Measurements from ENCODE around the gene LMAN1L.
"Not testable (repeated sequence)": the region's sequence is repeated elsewhere in the genome, so short reads cannot be mapped to it uniquely, and the experiment has no call there.

LMAN1L gene

DNA sequence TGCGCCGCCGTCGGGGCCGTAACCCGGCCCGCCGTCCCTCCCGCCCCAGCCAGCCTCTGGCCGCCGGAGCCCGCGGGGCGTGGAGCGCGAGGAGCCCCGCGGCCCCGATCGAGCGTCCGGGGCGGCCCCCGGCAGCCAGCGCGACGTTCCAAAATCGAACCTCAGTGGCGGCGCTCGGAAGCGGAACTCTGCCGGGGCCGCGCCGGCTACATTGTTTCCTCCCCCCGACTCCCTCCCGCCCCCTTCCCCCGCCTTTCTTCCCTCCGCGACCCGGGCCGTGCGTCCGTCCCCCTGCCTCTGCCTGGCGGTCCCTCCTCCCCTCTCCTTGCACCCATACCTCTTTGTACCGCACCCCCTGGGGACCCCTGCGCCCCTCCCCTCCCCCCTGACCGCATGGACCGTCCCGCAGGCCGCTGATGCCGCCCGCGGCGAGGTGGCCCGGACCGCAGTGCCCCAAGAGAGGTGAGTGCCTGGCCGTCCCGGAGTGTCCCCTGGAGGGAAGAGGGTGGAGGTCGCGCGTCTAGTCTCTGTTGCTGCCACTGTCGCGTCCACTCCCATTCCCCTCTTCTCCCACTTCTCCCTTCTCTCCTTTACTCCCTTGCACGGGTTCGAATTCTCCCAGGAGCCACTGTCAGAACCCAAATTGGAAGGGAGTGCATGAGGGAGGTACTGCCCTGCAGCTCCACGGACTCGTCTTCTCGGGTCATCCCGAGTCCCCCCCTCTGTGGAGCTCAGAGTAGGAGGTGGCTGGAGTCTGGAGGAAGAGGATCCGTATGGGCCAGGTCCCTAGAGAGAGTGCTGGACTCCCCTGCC is 30.2 kb upstream of the LMAN1L start:
- DNase-seq: no peak

DNA sequence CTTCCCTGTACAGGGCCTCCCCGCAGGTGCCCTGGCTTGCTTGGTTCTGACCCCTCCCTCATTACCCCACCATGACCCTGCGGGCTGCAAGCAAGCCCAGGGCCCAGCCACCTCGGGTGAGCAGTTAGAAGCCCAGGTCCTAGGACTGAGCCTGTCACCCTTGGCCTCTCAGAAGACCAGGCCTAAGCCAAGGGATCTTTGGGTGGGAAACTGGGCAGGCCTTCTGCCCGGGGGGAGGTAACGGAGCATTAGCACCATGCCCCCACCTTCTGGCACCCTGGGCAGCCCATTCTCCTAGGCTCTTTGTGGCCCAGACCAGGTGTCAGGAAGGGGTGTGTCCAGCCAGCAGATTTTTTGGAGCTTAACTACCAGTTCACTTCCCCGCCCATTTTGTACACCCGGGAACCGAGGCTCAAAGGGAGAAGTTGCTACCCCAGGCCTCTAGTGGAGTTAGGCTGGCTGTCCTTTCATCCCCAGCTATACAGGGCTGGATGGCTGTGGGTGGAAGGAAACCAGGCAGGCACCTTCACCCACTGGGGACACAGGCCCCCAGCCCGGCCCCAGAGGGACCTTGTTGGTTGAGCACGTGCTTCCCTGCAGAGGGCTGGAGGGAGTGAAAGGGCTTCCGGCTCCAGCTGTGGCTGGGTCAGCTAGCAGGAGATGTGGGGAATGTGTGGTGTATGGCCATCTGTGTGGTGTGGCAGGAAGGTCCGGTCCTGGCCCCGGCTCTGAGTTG is 29.4 kb upstream of the LMAN1L start:
- DNase-seq: no peak

DNA sequence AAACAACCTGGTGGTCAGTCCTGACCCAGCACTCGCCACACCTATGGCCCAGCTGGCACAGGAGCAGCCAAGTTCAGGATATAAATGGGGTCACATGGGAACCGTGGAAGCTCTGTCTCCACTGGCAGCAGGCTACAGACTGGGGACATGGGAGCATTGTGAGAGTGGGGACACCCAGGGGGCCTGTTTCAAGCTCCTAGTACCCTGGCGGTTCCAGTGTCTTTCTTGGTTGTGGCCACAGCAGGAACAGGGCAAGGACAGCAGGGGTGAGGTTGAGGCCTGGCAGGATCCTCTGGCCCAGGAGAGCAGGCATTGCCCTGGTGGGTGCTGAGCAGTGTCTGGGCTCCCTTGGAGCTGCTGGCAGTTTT is 28.8 kb upstream of the LMAN1L start:
- no peak for DNase-seq

DNA sequence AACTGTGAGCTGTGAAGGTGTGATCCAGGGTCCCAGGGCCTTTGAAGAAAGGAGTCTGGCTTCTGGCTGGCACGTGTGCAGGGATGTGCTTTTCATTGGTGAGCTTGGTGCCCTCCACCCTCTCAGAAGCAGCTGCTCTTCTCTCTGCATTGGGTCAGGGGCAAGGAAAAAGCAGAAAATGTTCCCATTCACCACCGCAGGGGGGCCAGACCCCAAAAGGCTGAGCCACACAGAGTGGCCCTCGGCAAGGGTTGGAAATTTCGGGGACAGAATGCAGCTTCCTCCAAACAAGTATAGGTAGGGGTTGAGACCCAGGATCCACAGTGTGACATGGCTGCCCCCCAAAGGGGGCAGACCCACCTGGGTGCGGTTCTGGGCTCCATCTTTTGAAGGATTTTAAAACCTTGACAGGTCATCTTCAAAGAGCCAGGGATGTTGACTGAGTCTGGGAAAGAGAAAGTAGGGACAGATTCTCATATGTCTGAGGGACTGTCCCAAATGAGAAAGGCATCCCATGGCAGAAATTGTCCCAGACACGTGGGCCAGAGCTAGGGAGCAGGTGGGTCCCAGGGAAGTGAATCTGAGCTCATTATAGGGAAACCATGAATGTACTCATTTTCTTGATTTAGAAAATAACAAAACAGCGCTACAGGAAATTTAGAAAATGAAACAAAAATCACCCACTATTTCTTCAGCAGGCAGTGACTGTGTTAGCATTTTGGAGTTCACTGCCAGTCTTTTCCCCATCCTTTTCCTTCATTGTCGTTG is 28.0 kb upstream of the LMAN1L start:
- DNase-seq: no peak

DNA sequence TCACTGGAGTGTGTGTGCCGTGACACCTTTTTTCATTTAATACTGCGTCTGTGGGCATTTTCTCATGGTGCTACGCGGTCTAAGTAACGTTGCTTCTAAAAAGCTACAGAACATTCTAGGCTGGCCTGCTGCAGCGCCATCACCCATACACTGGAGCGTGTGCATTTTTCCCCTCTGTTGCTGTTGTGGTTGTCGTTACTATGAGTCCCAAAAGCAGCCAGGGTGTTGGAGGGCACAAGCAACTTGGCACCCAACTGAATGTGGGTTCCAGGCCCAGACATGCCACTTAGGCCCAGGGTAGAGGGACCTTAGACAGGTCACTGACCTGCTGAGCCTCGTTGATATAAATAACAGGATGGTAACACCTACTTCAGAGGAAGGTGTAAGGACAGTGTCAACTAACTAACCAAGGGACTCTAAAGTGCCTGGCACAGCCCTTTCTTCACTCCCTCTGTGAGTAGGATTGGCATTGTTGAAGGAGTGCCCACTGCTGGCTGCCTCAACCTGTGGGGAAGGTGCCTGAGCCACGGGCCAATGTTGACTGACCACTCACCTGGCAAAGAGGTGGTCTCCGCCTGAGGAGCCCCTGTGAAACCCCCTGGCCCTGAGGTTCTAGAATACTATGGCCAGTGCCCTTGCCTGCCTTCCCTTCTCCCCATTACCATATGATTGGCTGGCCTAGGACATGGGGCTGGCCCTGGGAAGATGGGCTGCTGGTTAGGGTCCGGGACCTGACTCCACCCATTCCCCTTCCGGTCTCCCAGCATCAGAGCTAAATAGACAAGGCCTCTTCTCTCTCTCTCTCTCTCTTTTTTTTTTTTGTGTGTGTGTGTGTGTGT is 27.2 kb upstream of the LMAN1L start:
- no peak for DNase-seq

DNA sequence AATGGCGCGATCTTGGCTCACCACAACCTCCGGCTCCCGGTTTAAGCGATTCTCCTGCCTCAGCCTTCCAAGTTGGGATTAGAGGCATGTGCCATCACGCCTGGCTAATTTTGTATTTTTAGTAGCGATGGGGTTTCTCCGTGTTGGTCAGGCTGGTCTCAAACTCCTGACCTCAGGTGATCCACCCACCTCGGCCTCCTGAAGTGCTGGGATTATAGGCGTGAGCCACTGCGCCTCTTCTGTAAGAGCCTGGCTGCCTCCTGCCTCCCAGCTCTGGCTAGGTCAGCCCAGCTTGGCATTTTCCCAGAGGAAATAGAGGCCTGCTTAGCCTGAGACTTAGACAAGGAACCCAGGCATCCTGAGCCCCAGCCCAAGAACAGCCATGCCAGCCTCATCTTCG is 26.6 kb upstream of the LMAN1L start:
- DNase-seq: not testable (repeated sequence)

DNA sequence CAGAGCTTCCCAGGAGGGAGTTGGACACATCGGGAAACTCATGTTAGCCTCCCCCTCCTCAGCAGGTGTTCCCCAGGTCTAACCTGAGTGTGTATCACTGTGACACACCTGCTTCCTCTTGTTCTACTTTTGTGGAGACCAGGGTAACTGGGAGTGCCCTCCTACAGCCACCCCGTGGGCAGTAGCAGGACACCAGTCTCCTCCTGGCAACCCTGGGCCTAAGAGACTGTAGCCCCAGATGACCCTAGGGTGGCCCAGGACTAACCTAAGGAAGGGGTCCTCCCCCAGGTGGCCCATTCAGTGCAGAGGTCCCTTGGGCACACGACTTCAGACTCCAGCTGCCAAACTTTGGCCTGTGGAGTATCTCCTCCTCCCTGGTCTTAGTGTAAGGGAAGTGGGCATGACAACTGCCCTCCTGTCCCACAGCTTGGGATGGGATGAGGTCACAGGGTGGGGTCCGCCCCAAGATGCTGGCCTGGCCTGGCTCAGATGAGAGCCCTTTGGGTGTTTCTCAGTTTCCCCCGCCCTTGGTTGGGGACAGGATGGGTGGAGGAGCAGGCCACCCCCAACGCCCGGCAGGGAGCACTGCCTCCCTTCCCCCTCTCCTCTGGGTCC is 26.0 kb upstream of the LMAN1L start:
- DNase-seq: no peak

DNA sequence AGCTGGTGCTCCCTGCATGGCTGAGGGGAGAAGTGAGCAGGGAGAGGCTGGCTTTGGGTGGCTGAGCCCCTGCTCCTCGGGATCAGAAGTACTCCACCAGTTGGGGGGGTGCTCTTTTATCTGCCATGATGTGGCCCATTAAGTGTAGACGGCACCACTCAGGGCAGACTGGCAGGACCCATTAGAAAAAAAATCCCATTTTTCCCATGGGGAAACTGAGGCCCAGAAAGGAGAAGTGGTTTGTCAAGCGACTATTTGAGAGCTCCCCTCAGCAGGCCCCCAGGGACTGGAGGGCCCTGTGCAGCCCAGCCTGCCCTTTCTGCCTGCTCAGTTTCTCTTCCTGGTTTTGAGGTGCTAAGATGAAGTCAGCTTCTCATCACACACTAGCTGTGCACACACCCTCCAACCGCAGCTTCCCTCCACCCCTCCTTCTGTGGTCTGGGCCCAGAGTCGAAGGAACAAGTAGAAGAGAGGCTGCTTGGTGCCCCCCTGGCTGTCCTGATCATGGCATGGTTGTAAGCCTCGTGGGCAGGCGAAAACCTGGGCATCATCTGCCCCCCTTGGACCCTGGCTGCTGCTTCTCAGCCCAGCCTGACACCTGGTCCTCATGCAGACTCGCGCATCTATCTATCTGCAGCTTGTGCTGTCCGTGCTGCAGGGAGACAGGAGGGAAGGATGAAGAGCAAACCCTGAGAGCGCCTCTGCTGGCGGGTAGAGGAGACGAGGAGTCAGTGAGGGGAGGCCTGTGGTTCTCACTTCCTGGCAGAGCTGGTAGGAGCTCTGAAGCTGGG is 25.2 kb upstream of the LMAN1L start:
- no peak for DNase-seq

DNA sequence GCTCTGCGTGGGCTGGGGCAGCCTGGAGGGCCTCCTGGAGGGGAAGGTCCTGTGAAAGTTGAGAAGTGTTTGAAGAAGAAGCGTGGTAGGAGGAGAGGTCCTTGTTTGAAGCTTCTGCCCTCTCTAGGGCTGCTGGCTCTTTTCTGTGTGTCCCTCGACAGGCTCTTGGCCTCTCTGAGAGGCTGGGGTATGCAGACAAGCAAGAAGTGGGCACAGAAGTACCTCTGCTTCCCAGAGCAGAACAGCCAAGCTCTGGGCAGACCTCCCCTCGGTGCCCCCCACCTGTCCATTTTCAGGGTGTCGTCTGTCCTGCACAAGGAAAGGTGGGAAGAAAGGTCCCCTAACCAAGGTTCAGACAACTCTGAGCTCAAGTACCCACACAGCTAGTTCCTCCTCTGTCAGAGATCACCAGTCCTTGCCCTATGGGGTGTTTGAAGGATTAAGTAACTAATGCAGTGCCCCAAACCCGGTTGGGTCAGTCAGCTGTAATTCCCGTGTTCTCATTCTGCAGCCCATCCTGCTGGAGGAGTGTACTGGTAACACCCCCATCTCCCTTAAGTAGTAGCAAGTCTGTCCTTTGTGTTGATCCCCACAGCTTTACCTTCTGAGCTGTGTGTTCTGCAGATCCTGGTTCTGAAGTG is 24.5 kb upstream of the LMAN1L start:
- no peak for DNase-seq

DNA sequence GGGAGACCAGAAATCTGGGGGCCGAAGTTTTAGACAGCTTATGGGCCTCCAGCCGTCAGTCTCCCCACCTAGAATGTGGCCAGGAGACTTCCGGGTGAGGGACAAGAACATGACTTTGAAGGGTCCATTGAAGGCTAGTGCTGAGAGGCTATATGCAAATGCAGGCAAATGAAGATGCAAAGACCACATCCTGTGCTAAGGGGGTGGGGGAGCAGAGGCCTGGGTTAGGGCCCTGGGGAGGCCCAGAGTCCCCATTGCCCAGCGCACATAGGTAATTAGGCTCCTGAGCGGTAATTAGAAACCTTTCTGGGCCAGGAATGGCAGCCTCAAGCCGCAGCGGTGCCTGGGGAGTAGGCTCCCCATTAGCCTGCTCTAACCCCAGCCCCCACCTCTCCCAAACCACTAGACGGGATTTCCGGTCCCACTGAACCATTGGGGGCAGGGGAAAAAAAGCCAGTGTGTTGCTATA is 23.9 kb upstream of the LMAN1L start:
- no peak for DNase-seq

DNA sequence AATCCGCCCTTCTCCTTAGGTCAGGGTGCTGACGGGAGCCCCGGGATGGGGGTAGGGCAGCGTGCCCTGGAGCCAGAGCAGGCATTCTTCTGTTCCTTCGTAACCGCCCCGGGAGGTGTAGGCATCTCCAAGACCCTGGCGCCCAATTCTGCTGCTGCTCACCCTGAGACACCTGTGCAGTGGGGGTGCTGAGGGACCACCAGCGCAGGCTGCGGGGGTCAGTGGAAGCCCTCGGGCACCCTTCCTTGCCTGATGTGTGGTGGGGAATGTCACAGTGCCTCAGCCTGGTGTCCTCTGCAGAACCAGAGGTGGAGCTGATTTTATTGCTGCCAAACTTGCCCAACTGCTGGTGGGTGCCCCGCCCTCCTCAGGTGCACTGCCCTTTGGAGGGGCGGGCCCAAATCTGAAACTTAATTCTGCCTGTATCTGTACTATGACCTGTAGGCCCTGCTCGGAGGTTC is 23.4 kb upstream of the LMAN1L start:
- no peak for DNase-seq

DNA sequence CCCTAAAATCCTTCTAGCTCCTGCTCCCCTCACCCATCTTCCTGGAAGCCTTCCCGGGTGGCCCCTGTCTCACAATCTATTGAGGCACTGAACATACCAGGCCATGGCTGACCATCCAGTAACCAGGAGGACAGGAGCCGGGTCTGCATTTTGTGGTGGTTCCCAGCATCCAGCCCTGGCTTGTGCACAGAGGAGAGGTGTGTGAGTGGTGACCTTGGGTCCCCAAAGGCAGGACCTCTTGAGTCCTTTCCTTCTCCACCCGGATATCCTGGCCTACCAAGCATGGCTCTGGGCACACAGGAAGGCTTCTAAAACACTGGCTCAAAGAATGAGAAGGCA is 22.9 kb upstream of the LMAN1L start:
- DNase-seq: no peak

DNA sequence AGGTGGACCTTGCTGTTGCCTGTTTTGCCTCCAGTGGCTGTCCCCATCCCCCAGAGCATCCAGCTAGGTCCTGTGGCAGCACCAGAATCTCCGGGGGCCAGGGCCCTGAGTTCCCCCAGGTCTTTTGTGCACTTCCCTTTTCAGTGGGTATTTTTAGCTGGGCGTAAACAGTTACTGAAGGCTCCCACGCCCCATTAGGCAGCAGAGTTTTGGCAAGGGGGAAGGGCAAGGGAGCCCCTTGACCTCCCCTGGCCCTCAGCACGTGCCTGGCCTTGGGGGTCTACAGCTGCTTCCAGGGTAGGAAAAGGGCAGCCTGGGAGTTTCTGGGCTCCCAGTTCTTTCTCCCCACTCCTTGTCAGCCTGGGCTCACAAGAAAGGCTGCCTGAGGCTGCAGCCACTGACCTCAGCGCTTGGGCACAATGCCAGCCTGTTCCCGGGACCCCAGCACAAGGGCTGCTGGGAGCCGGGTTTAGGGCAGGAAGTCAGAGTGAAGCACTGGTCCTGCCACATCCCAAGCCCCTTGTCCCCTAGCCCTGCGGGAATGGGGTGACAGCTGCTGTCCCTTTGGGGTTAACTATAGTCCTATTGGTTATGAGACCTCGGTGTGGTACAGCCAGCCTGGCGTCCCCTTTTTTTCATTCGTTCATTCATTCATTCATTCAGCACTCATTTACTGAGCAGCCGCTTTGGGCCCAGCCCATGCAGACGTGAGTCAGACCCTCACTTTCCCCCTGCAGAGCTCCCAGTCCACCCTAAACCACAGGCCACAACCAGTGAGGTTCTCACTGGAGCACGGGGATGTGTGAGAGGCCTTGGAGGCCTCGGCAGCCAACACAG is 22.3 kb upstream of the LMAN1L start:
- DNase-seq: no peak

DNA sequence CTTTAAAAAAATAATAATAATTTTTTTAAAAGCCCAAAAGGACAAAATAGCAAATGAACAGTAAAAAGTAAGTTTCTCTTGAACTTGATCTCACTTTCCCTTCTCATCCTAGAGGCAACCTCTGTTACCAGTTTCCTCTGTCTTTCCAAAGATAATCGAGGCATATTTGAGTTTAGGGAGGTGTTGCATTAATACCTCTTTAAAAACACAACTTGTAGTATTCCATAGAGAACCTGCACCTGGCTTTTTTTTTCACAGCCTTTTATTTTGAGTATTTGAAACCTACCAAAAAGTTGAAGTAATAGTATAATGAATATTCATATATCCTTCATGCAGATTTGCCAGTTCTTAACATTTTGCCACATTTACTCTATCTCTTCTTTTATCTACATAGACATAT is 21.6 kb upstream of the LMAN1L start:
- DNase-seq: no peak

DNA sequence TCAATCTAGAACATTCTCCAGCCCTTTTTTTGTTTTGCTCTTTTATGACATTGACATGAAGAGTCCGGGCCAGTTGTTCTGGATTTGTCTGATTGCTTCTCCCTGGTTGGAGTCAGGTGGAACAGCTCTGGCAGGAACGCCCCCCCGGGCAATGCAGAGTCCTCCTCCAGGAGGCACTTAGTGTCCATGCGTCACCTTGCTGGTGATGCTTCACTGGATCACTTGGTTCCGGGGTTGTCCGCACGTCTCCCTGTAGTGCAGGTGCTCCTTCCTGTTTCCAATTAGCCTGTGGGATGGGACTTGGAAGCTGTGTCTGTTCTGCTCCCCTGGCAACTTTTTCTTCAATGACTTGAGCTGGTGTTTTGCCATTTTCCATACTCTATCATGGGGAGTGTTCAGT is 21.0 kb upstream of the LMAN1L start:
- DNase-seq: no peak

DNA sequence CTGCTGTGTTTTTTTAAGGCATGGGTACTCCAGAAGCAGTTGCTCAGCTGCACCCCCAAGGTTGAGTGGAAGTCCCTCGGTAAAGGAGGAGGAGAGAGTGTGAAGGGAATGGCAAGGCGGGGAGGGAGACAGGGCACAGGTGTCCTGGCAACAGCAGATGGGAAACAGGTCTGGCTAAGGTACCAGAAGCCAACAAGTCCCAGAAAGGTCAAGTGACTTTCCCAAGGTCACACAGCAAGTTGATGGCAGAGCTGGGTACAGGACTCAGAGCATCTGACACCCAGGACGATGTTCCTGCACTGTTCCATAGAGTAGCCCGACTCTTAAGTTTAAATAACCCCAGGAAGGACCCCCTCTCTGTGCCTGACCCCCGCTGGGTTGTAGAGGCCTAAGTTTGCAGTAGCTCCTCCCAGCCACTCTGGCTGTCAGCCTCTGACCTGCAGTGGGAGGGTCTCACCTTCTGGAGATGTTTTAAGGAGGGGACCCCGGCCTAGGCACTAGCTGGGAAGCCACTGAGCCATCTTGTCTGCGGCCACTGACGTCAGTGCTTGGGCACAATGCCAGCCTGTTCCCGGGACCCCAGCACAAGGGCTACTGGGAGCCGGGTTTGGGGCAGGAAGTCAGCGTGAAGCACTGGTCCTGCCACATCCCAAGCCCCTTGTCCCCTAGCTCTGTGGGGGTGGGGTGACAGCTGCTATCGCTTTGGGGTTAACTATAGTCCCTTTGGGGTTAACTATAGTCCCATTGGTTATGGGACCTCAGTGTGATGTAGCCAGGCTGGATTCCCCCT is 20.2 kb upstream of the LMAN1L start:
- DNase-seq: no peak

DNA sequence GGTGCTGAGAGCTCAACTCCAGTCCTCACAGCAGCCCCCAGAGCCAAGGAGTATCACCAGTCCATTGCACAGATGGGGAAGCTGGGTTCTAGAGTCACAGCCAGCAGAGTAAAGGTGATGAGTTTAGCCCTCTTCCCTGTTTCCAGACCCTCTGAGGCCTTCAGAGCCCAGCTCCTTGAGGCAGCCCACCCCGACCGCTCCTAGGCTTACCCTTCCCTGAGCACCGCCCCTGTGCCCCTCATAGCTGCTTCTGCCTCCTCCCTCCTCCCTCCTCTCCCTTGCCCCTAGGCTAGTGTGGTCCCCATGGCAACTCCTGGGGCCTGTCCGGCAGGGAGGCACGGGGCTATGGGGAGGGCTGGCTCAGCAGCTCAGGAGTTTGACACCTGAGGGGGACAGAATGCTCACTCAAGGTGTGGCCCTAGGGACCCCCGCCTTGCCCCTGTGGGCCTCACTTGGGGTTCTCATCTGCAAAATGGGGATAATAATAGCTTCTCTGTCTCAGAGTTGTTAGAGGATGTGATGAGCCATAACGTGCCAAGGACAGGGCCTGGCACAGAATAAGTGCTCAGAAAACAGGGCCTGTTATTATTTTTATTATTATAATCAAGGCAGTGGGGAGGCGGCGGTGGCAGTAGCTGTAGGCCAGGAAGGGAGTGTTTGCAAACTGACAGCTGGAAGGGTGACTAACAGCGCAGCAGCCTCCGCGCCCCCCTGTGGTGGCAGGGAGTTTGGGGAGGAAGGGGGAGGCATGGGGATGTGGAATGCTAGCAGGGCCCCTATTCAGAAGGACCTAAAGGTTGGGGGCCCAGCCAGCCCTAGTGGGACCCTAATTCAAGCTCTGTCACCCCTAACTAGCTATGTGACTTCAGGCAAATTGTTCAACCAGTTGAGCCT is 19.3 kb upstream of the LMAN1L start:
- DNase-seq: no peak
